ENCODE measurements around the gene MTARC2. TPM values are rescaled to one million over a fixed set of nuclear protein-coding genes. Genes with fewer than 3 reads are reported as not detected.

Gene MTARC2
- polyA plus RNA-seq, 1 experiment, result 2.9 TPM

- TF ChIP-seq CTCF (IDR thresholded peaks at IDR 0.05; ENCODE audit: low read depth, low read length), result no peak
- ChIA-PET POLR2A (interaction anchor here (0.6 kb wide), 1 partner anchor 16 kb away, joined by 3 read pairs; no protein-coding TSS in a partner anchor), CTCF (interaction anchor here (1.3 to 4.1 kb wide), 3 partner anchors 14 to 1716 kb away, joined by 3 to 53 read pairs (median 4); no protein-coding TSS in a partner anchor)
- H3K4me3 ChIP-seq (ENCODE audit: low read depth, low read length), result peak overlapping the region; percentile 72
- peaks cover 4% of the 10 kb centered on the region for H3K27me3 ChIP-seq (ENCODE audit: control insufficient read depth, insufficient read depth, low read length)
- no peaks in the 10 kb centered on the region; the same call in 1 of the 2 replicates for H3K9me3 ChIP-seq (ENCODE audit: control insufficient read depth, insufficient read depth, low read length)
- no peak overlapping the region for H3K27ac ChIP-seq (ENCODE audit: low read depth, low read length)
- no peak for DNase-seq (ENCODE audit: low read depth, low spot score)
These were observed 814 bp downstream of the MTARC2 start for GRCh38 chr1:220748936-220749335.

- ChIA-PET CTCF (interaction anchor here (1.1 to 4.1 kb wide), 2 partner anchors 16 to 70 kb away, joined by 3 to 53 read pairs; no protein-coding TSS in a partner anchor), POLR2A (no interaction called here)
- no peak for DNase-seq (ENCODE audit: low read depth, low spot score)
- Histone ChIP-seq H3K27ac (ENCODE audit: low read depth, low read length) (peak overlapping the region; percentile 12), H3K27me3 (ENCODE audit: control insufficient read depth, insufficient read depth, low read length) (no peaks in the 10 kb centered on the region), H3K4me3 (ENCODE audit: low read depth, low read length) (no peak overlapping the region), H3K9me3 (ENCODE audit: control insufficient read depth, insufficient read depth, low read length) (no peaks in the 10 kb centered on the region; the same call in 1 of the 2 replicates)
- TF ChIP-seq CTCF (IDR thresholded peaks at IDR 0.05; ENCODE audit: low read depth, low read length), result no peak
These were observed 2.0 kb downstream of the MTARC2 start for GRCh38 chr1:220750131-220750515.

GRCh38 chr1:220751111-220751510, 3.0 kb downstream of the MTARC2 start:
- ChIA-PET CTCF (interaction anchor here (1.4 kb wide), 1 partner anchor 18 kb away, joined by 8 read pairs; no protein-coding TSS in a partner anchor), POLR2A (no interaction called here)
- Histone ChIP-seq H3K27ac (ENCODE audit: low read depth, low read length) (no peak overlapping the region), H3K4me3 (ENCODE audit: low read depth, low read length) (no peak overlapping the region), H3K9me3 (ENCODE audit: control insufficient read depth, insufficient read depth, low read length) (no peaks in the 10 kb centered on the region; the same call in 1 of the 2 replicates), H3K27me3 (ENCODE audit: control insufficient read depth, insufficient read depth, low read length) (no peaks in the 10 kb centered on the region)
- no peak for TF ChIP-seq CTCF (IDR thresholded peaks at IDR 0.05; ENCODE audit: low read depth, low read length)
- no peak for DNase-seq (ENCODE audit: low read depth, low spot score)

GRCh38 chr1:220754212-220754917, 6.2 kb downstream of the MTARC2 start:
- ChIA-PET CTCF (interaction anchor here (1.2 to 1.8 kb wide), 2 partner anchors 21 to 22 kb away, joined by 6 to 12 read pairs; no protein-coding TSS in a partner anchor), POLR2A (no interaction called here)
- Histone ChIP-seq H3K4me3 (ENCODE audit: low read depth, low read length) (no peak overlapping the region), H3K27me3 (ENCODE audit: control insufficient read depth, insufficient read depth, low read length) (no peaks in the 10 kb centered on the region), H3K27ac (ENCODE audit: low read depth, low read length) (no peak overlapping the region), H3K9me3 (ENCODE audit: control insufficient read depth, insufficient read depth, low read length) (no peaks in the 10 kb centered on the region)
- DNase-seq (ENCODE audit: low read depth, low spot score), result no peak
- no peak for TF ChIP-seq CTCF (IDR thresholded peaks at IDR 0.05; ENCODE audit: low read depth, low read length)

GRCh38 chr1:220754918-220755295, 6.8 kb downstream of the MTARC2 start:
- no peak overlapping the region for H3K27ac ChIP-seq (ENCODE audit: low read depth, low read length)
- POLR2A ChIA-PET, result no interaction called here
- H3K27me3 ChIP-seq (ENCODE audit: control insufficient read depth, insufficient read depth, low read length), result no peaks in the 10 kb centered on the region
- CTCF ChIA-PET, result interaction anchor here (1.2 to 1.8 kb wide), 2 partner anchors 21 kb away, joined by 6 to 12 read pairs; no protein-coding TSS in a partner anchor
- H3K4me3 ChIP-seq (ENCODE audit: low read depth, low read length), result no peak overlapping the region
- no peak for TF ChIP-seq CTCF (IDR thresholded peaks at IDR 0.05; ENCODE audit: low read depth, low read length)
- no peaks in the 10 kb centered on the region for H3K9me3 ChIP-seq (ENCODE audit: control insufficient read depth, insufficient read depth, low read length)
- DNase-seq (ENCODE audit: low read depth, low spot score), result no peak

Data from AG04450 (cell line).